Activated CD4-positive, alpha-beta T cell treated with anti-CD3 and anti-CD28 coated beads, Interleukin-2, Interleukin-6, amounts not matched to agents 100 ng/mL and 50 ng/mL, durations not matched to agents 16 hours and 8 hours (primary cell): ENCODE data around the gene ELOF1.
"Not testable (repeated sequence)": the region's sequence is repeated elsewhere in the genome, so short reads cannot be mapped to it uniquely, and the experiment has no call there.

Experiments used
- DNase-seq: peaks from one replicate; pipeline ENCODE4 v3.0.0-alpha.2; 2020

ELOF1 gene

DNA sequence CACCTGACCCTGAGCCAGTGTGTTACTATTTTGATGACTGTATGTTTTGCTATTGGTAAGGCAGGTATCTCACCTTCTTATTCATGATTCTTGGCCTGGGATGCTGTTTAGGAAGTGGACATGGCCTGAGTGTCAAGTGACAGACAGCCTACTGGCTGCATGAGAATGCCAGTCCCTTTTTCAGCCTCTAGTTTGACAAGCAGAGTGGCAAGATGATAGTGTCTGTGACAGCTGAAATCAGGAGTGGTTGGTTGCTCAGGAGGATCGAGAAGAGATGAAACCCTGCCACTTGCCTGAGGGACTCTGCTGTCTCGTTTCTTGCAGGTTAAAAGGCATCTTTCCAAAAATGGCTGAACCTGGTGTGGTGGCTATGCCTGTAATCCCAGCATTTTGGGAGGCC, 7.1 kb upstream of the ELOF1 start:
- DNase-seq, result no peak

DNA sequence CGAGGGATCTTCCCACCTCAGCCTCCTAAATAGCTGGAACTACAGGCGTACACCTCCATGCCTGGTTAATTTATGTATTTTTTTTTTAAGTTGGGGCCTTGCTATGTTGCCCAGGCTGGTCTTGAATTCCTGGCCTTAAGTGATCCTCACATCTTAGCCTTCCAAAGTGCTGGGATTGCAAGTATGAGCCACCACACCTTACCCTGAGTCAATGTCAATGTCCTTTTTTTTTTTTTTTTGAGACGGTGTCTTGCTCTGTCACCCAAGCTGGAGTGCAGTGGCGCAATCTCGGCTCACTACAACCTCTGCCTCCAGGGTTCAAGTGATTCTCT, 6.6 kb upstream of the ELOF1 start:
- DNase-seq, result not testable (repeated sequence)

DNA sequence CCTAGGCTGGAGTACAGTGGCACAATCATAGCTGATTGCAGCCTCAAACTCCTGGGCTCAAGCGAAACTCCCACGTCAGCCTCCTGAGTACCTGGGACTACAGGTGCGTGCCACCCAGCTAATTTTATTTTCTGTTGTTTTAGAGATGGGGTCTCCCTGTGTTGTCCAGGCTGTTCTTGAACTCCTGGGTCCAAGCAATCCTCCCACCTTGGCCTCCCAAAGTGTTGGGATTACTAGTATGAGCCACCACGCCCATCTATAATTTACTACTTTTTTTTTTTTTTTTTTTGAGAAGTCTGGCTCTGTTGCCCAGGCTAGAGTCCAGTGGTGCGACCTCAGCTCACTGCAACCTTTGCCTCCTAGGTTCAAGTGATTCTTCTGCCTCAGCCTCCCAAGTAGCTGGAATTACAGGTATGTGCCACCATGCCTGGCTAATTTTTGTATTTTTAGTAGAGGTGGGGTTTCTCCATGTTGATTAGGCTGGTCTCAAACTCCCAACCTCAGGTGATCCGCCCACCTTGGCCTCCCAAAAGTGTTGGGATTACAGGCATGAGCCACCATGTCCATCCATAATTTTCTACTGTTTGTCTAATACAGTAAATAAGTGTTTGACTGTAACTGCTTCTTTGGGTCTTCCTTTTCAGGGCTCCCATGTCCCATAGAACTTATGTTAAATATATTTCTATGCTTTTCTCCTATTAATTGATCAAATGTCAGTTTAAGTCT, 5.2 kb upstream of the ELOF1 start:
- DNase-seq, result not testable (repeated sequence)

DNA sequence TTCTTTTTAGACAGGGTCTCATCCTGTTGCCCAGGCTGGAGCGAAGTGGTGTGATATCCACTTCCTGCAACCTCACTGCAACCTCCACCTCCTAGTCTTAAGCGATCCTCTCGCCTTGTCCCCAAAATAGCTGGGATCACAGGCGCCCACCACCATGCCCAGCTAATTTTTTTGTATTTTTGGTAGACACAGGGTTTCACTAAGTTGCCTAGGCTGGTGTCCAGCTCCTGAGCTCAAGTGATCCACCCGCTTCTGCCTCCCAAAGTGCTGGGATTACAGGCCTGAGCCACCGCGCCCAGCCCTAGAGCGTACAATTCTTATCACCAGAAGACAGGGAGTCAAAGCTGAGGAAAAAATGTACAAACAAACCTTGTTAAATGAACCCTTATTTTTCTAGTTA, 4.5 kb upstream of the ELOF1 start:
- no peak for DNase-seq

DNA sequence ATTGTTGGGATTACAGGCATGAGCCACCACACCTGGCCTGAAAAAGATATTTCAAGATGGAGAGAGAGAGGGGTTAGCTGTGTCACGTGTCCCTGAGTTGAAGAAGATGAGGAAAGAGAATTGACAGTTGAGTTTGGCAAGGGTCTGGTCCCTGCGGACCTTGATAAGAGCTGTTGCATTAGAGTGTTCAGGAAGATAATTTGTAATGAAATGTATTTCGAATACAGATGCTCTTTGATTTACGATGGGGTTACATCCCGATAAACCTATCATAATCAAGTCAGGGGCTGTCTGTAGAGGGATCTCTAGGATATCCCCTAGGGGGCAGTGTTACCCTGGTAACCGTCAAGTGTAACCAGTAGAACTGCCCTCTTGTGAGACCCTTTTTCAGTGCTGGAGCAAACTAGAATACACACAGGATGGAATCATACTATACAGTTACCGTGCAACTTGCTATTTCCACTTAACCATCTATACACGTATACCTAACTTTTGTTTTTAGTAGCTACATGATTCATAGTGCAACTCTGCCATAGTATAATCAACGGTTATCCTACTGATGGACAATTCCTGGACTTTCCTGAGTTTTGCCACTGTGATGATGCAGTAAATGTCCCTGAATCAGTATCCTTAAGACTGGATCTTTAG, 1.5 kb upstream of the ELOF1 start:
- peak; percentile 90 for DNase-seq

DNA sequence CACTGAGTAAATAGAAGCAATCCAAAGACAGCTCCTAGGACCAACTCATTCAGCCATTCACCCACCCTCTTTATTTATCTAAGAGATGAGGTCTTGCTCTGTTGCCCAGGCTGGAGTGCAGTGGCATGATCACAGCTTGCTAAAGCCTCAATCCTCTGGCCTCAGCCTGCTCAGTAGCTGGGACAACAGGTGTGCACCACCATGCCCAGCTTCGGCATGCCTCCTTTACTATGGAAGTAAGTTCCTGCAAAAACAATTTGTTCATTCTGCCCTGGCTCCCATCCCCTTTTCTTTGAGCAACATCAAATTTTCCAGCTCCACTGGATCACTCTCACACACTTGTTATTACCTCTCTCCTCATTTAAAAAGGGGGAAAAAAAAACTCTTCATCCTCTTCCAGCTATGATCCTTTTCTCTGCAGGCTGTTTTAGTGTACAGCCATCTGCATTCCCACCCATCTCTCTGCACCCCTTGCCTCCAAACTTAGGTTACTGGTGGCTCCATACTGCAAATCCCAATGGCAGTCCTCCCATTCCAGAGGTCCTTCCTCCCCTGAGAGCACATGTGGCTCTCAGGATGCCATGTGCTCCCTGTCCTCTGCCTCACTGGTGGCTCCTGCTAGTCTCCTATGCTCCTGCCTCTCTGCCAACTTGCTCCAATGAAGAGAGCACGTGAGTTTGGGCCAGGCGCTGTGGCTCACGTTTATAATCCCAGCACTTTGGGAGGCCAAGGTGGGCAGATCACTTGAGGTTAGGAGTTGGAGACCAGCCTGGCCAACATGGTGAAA, 2.2 kb downstream of the ELOF1 start:
- no peak for DNase-seq

DNA sequence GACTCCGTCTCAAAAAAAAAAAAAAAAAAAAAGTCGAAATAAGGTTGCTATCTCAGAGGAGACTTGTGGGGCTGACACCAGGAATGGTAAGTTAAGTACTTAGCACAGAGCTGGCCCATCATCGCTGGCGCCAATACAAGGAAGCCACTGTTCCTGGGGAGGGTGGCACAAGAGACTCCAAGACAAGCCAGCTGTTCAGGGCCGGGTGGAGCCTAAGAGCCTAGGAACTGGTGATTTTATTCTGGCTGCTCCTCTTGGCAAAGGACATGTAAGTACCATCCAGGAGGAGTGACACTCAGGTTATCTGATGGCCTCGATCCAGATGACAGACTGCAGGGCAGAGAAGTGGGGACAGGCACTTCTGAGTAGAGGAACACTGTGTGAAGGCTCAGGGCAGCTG, 3.8 kb downstream of the ELOF1 start:
- no peak for DNase-seq

DNA sequence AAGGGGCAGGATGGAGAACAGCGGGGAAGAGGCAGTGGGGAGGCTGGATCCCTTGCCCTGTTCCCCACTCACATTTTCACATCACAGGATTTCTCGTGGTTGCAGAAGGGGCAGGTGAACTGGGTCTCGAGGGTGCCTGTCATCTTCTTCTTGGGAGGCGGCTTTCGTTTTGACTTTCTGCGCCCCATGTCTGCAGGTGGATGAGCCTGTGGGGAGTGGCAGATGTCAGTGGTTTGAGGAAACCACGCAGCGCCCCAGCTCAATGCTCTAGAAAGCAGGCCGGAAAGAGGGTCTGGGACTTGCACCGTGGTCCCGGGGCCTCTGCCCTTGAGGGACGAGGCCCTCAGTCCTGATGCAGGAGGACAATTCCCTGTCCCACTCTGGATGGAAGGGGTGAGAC, 4.9 kb downstream of the ELOF1 start:
- peak; percentile 50 for DNase-seq

DNA sequence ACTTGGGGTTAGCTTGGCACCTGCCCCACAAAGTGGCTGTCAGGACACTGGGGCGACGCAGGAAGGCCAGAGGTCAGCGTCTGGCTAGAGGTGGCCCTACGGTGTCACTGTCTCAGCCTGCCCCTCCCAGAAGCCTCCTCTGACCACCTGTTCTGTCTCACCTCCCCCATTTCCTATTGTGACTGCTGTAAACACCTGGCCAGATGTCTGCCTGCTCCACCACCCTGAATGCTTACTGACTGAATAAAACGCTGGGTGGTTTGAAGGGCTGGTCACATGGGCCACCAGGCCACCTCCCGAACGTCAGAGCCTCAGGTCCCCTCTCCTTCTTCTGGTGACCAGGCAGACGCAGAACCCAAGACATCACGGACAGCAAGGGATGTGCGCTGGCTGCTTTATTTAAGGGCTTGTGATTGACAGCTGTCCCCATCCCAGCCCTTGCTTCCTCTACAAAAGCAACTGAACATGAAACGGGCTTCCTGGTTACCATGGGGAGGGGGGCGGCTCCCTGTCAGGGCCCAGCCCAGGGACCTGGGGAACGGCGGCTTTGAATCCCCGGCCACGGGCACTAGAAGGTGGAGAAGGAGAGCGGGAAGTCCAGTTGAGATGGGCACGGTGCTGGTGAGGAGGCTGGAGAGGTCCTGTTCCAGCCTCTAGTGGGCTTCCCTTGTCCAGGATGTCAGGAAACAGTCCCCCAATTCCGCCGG, 6.2 kb downstream of the ELOF1 start:
- no peak for DNase-seq

DNA sequence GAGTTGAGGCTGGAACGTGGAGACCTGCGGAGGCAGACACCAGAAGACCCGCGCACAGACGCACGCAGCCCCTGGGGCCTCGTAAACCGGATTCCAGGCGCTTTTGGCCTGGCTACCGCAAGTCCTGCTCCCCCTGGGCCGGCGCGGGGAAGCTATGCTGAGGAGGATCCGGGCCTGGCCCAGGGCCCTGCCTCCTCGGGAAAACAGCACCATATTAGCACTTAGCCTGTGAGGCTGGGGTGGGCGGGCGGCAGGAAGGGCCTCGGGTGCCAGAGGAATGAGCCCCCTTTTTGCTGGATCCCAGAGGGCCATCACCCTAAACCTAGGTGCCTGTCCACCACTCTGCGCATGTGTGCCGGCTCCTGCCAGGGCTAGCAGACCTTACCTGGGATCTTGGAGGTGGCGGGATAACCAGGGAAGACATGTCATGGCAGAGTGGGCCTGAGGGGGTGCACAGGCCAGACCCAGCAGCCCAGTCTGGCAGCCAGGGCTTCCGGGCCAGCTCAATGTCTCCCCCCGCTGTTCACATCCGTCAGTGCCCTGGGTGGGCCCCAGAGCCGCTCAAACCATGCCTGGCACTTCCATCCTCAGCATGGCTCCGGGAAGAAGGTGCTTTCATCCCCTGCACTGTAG, 7.3 kb downstream of the ELOF1 start:
- DNase-seq, result no peak

DNA sequence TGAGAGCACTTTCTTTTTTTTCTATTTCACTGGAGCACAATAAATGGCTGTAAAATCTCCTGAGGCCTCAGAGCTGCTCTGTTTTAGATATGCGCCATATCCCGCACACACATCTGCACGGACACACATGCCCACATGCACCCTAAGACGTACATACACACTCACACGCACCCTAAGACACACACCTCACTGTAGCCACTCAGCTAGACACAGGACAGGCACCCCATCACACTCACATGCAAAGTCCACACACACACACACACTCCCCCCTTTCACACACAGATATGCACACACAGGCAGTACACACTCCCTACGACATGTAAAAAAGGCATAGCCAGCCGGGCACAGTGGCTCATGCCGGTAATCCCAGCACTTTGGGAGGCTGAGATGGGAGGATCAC, 8.8 kb downstream of the ELOF1 start:
- DNase-seq, result no peak

DNA sequence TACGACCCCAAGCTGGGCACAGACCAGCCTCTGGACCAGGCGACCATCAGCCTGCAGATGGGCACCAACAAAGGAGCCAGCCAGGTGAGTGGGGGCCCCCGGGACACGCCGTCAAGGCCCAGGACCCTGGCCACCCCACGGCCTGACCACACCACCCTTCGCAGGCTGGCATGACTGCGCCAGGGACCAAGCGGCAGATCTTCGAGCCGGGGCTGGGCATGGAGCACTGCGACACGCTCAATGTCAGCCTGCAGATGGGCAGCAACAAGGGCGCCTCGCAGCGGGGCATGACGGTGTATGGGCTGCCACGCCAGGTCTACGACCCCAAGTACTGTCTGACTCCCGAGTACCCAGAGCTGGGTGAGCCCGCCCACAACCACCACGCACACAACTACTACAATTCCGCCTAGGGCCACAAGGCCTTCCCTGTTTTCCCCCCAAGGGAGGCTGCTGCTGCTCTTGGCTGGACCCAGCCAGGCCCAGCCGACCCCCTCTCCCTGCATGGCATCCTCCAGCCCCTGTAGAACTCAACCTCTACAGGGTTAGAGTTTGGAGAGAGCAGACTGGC, 9.6 kb downstream of the ELOF1 start:
- no peak for DNase-seq

DNA sequence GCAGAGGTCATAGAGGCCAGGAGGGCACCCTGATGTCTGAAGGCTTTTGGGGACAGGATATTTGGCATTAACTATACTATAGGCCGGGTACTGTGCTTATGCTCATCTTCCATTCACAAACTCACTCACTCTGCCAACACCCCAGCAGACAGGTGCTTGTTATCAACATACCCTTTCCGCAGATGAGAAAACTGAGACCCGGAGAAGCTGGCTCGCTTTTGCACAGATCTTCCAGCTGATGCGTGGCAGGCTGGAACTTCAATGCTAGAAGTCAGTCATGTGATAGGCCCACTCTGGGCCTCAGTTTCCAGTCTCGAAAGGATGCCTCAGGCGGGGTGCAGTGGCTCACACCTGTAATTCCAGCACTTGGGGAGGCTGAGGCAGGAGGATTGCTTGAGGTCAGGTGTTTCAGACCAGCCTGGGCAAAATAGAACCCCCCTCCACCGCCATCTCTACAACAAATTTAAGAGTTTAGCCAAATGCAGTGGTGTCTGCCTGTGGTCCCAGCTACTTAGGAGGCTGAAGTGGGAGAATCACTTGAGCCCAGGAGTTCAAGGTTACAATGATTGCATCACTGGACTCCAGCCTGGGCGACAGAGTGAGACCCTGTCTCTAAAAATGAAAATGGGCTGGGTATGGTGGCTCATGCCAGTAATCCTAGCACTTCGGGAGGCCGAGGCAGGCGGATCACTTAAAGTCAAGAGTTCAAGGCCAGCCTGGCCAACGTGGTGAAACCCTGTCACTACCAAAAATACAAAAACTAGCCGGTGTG, 10.9 kb downstream of the ELOF1 start:
- no peak for DNase-seq

DNA sequence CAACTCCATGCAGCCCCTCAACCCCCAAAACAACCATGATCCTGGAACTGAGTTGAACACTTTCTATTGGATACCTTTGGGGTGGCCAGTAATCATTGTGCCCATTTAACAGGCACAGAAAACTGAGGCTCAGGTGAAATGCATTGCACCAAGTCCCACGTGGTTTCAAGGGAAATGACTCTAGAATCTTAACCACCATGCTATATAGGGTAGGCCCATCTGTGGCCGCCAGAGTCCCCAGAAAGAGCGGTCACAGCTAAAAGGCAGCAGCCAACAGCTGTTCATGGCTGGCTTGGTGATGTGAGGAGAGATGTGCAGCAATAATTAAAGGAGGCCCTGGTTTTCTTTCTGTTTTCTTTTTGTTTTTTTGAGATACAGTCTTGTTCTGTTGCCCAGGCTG, 17.8 kb downstream of the ELOF1 start:
- no peak for DNase-seq

DNA sequence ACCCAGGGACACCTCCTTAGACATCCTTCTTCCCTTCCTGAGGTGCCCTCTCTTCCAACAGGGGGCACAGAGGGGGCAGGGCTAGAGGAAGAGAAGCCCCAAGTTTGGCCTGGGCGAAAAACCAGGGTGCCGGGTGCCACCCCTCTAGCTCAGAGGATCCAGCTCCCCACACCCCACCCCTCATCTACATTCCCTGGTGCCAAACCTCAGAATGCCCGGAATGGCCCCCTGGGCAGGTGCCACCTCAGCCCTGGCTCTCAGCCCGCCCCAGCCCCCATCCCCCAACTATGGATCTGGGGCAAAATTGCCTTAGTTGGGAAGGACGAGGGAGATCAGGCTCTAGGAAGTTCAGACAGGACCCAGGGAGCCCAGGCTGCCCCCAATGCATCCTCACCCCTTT, 18.4 kb downstream of the ELOF1 start:
- DNase-seq, result no peak

DNA sequence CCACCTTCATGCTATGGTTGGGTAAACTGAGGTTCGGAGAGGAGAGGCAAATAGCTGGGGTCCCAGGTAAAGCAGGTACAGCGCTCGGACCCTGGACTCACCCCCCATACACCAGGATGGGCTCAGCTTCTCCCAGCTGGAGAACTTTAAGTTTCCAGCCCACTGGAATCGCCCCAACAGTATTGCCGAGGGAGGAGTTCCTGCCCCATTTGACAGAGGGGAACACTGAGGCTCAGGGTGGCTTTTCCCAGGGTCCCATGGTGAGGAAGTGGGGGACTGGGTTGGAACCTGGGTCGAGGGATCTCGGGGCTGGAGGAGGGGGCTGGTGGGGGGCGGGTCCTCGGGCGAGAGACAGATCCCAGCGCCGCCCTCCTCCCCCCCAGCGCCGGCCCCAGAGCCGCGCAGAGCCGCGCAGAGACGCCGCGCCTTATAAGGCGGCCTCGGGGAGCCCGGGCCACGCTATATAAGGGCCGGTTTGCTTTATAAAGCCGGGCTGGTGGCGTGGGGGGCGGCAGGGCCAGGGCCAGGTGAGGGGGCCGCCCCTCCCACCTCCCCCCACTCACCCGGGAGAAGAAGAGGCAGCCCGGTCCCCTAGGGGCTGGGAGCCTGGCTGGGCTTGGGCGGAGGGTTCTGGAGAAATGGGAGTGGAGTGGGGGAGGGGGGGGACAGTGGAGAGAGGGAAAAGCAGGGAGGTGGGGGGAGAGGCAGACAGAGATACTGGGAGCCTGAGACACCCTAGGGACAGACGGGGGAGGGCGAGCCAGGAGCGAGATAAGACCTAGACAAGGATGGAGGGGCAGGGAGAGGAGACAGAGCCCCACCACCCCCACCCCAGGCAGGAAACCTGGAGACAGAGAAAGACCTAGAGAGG, 19.3 kb downstream of the ELOF1 start:
- DNase-seq, result no peak

DNA sequence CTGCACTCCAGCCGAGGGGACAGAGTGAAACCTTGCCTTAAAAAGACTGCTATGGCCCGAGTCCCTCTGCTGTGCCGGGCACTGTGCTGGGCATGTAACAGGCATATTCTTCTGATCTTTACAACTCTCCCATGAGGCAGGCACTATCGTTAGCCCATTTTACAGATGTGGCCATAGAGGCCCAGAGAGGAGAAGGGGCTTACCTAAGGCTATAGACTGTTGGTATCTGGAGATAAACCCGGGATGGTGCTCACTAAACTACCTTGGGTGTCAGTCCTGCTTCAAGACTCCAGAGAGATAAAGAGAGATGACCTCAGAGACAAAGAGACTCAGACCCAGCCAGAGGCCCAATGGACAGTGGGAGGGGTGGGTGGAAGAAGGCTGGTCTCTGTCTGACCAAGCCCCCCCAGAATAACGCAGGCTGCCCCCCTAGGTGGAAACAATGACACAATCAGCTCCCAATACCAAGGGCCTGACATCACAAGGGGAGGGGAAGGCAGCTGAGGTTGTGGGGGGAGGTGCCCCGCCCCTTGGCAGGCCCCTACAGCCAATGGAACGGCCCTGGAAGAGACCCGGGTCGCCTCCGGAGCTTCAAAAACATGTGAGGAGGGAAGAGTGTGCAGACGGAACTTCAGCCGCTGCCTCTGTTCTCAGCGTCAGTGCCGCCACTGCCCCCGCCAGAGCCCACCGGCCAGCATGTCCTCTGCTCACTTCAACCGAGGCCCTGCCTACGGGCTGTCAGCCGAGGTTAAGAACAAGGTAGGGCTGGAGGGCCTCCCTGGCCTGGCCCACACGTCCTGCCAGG, 20.6 kb downstream of the ELOF1 start, which contains the start of gene CNN1:
TSS of gene CNN1 (plus strand) at position 620 of the 805 bp plus-strand sequence. CDS start at position 697, 77 bp downstream.
- no peak for DNase-seq

DNA sequence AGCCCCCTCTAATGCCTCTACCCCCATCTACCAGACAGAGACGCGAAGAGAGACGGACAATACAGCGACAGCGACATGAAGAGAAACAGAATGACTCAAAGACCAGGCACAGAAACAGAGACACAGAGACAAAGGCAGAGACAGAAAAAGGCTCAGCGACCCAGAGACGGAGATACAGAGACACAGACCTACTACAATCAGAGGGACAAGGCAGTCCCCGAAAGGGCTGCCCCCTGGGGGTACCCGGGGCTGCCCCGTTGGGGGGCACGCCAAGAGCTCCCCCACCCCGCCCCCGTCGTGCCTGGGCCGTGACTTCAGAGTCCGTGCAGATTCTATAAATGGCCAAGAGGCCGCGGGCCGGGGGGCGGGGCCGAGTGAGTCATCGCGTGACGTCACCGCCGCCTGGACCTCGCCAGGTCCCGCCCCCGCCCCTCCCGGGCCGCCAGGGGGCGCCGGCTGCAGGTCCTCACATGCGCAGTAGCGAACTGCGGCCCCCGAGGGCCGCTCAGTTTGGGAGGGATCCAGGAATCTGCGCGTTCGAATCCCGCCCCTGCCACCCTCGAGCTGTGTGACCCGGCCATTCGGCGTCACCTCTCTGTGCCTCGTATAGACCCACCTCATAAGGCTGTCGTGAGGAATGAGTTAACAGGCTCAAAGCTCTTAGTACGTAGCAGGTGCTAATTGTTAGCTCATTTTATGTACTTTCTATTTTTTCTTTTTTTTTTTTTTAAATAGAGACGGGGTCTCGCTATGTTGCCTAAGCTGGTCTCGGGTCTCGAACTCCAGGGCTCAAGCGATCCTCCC, 23.0 kb downstream of the ELOF1 start:
- DNase-seq, result peak; percentile 92

DNA sequence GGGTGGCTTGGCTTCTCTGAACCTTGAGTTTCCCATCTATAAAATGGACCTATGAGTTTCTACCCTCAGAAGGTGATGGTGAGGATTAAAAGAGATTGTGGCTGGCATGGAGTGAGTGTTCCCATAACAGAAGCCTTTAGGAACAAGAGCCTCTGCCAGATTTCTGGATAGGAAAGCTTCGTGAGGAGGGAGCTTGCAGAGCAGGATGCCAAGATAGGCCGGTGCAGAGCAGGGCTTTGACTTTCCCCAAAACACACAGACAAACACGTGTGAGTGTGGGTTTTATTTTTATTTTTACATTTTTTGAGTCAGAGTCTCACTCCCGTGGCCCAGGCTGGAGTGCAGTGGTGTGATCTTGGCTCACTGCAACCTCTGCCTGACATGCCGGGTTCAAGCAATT, 24.1 kb downstream of the ELOF1 start:
- DNase-seq, result no peak
